ENCODE results near the gene CDH16.

- TF ChIP-seq POLR2A (IDR thresholded peaks at IDR 0.05; ENCODE audit: low read length) (no peak), GATA1 (IDR thresholded peaks at IDR 0.05; ENCODE audit: low read depth, low read length) (no peak)
These were observed 11.5 kb downstream of the CDH16 start for GRCh38 chr16:66906916-66907836.
